A375 (cell line): ENCODE results near the gene EEF1A1. TPM values are rescaled to one million over a fixed set of nuclear protein-coding genes. Genes with fewer than 3 reads are reported as not detected.

Source experiments
- small RNA-seq: library from RNA; depleted of rRNA; stranded (forward); fragments of <200 nt; gene quantifications from one replicate; pipeline ENCODE3, GENCODE V24; 2014
- total RNA-seq: library from RNA; depleted of rRNA; stranded (reverse); fragments of >200 nt; shearing (Covaris generic); gene quantifications from 2 replicates; pipeline ENCODE4 v1.2.3, GENCODE V29; 2014; rRNA removed

The EEF1A1 gene
- 8,479 and 9,610 TPM in 2 replicates for total RNA-seq

GRCh38 chr6:73520688-73521350 lies at the start of gene EEF1A1:
EEF1A1 (minus strand) TSS chr6:73521032; CDS start chr6:73520026, 1,006 bp downstream.

Small RNAs within 50 kb of the gene (small RNA-seq; reads per million reads assigned to genes)
- gene AL603910.2 (not detected), gene RN7SL827P (not detected)

Other genes with a start within 250 kb of the EEF1A1 start
- gene DPPA5, start 166.8 kb downstream of the EEF1A1 start, total RNA-seq, result not detected in 2 replicates
- not detected in 2 replicates for gene KHDC3L, start 158.4 kb downstream of the EEF1A1 start, total RNA-seq
- not detected in 2 replicates for gene OOEP, start 151.1 kb downstream of the EEF1A1 start, total RNA-seq
- gene DDX43, start 126.2 kb downstream of the EEF1A1 start, total RNA-seq, result not detected in 2 replicates
- gene CGAS, start 68.7 kb downstream of the EEF1A1 start, total RNA-seq, result 0.03 TPM in 1 of 2 replicates, not detected in the other
- gene MTO1, start 59.3 kb downstream of the EEF1A1 start, total RNA-seq, result 19.1 and 26.3 TPM in 2 replicates
- 2.9 and 3.4 TPM in 2 replicates for gene SLC17A5, start 133.0 kb upstream of the EEF1A1 start, total RNA-seq
- 36.4 TPM in 2 replicates for gene CD109, start 175.2 kb upstream of the EEF1A1 start, total RNA-seq